Astrocyte of the cerebellum (primary cell): ENCODE data around the gene CXXC1.
"Not testable (repeated sequence)": the region's sequence is repeated elsewhere in the genome, so short reads cannot be mapped to it uniquely, and the experiment has no call there.

Experiments
- DNase-seq: peaks from one replicate; pipeline ENCODE4 v3.0.0-alpha.2; 2011; ENCODE audit warnings: low read depth
- H3K4me3 ChIP-seq: 2 replicates; pipeline ENCODE4 v1.5.1; 2011; ENCODE audit warnings: mild to moderate bottlenecking, low read depth, low read length, moderate library complexity
- in situ Hi-C: cut with HindIII; loops from 2 replicates; pipeline ENCODE4 v1.10.0; 2017; ENCODE audit warnings: low sequenced_read_pairs
- TF ChIP-seq, protein P1 (sequence below): IDR thresholded peaks from 2 replicates; pipeline ENCODE4 v1.5.1; 2012; ENCODE audit warnings: low read length, low read depth, moderate library complexity, mild to moderate bottlenecking; ENCODE audit errors: missing control alignments

The CXXC1 gene

DNA sequence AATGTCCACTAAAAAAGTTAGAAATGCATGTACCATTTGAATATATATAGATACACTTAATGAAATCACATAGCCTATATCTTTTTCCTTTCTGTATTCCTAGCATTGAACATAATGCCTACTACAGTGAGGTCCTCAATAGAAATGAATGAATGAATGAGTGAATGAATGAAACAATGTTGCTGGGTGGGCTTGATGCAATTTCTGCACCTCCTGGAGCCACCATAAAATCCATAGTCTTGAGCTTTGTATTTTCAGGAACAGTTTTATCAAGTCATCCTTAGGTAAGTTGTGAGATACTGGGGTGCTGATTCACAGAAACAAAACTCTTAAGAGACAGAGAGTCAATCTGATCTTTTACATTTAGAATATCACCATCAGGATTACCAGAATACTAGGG, 24.5 kb downstream of the CXXC1 start:
- in situ Hi-C loops, result no loop called here
- H3K4me3 ChIP-seq, result no peak overlapping the region
- DNase-seq, result no peak
- TF ChIP-seq, protein P1, sequence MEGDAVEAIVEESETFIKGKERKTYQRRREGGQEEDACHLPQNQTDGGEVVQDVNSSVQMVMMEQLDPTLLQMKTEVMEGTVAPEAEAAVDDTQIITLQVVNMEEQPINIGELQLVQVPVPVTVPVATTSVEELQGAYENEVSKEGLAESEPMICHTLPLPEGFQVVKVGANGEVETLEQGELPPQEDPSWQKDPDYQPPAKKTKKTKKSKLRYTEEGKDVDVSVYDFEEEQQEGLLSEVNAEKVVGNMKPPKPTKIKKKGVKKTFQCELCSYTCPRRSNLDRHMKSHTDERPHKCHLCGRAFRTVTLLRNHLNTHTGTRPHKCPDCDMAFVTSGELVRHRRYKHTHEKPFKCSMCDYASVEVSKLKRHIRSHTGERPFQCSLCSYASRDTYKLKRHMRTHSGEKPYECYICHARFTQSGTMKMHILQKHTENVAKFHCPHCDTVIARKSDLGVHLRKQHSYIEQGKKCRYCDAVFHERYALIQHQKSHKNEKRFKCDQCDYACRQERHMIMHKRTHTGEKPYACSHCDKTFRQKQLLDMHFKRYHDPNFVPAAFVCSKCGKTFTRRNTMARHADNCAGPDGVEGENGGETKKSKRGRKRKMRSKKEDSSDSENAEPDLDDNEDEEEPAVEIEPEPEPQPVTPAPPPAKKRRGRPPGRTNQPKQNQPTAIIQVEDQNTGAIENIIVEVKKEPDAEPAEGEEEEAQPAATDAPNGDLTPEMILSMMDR, result no peak

- H3K4me3 ChIP-seq, result no peak overlapping the region
- in situ Hi-C loops, result no loop called here
- TF ChIP-seq, protein P1, result no peak
- no peak for DNase-seq
Measured at GRCh38 chr18:50250935-50251334, 36.6 kb downstream of the CXXC1 start.

DNA sequence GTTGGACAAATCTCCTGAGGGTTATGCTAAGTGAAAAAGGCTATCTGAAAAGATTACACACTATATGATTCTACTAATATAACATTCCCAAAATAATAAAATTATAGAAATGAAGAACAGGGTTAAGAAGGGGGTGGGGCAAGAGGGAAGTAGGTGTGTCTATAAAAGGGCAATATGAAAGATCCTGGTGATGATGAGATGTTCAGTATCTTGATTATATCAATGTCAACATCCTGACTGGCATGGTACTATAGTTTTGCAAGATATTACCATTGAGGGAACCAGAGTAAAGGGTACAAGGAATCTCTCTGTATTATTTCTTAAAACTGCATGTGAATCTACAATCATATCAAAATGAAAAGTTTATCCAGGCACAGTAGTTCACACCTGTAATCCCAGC, 37.9 kb downstream of the CXXC1 start:
- TF ChIP-seq, protein P1, result no peak
- in situ Hi-C loops, result no loop called here
- DNase-seq, result no peak
- H3K4me3 ChIP-seq, result no peak overlapping the region

DNA sequence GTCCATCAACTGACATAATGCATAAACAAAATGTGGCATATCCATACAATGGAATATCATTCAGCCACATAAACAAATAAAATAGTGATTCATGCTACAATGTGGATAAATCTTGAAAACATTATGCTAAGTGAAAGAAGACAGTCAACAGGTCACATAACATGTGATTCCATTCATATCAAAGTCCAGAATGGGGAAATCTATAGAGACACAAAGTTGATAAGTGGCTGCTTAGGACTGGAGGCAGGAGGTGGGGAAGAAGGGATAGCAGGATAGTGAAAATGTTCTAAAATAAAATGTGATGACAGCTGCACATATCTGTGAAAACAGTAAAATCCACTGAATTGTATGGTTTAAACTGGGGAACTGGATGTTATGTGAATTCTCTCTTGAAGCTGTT, 39.9 kb downstream of the CXXC1 start:
- TF ChIP-seq, protein P1, result no peak
- no peak for DNase-seq
- in situ Hi-C loops, result no loop called here
- no peak overlapping the region for H3K4me3 ChIP-seq

- DNase-seq, H3K4me3 ChIP-seq, in situ Hi-C loops: not testable (repeated sequence)
Measured at GRCh38 chr18:50241768-50242167, 45.7 kb downstream of the CXXC1 start.

DNA sequence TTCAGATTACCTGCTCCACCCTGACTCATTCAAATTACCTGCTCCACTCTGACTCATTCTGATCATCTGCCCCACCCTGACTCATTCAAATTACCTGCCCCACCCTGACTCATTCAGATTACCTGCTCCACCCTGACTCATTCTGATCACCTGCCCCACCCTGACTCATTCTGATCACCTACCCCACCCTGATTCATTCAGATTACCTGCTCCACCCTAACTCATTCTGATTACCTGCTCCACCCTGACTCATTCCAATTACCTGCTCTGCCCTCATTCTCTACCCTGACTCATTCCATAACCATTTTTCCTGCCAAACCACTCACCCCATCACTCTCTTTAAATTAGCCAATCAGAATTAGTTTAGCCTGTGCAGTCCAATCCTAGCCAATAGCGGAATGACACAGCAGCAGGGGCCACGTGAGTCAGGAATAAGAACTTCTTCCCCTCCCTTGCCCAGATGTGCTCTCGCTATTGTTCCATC, 47.4 kb downstream of the CXXC1 start:
- in situ Hi-C loops, result no loop called here
- DNase-seq, result no peak
- no peak overlapping the region for H3K4me3 ChIP-seq
- TF ChIP-seq, protein P1, result no peak

- TF ChIP-seq, protein P1, result no peak
- in situ Hi-C loops, result no loop called here
- DNase-seq, result no peak
- no peak overlapping the region for H3K4me3 ChIP-seq
Measured at GRCh38 chr18:50232419-50232818, 55.1 kb downstream of the CXXC1 start.
